Osteoblast (primary cell): ENCODE results near the gene GPRASP2. TPM values are rescaled to one million over a fixed set of nuclear protein-coding genes. Genes with fewer than 3 reads are reported as not detected.

Experiments
- DNase-seq: peaks from one replicate; pipeline ENCODE4 v3.0.0; 2011; ENCODE audit warnings: low spot score, mixed read lengths; ENCODE audit not compliant: insufficient read length; ENCODE audit errors: missing footprints
- H2AFZ ChIP-seq: 2 replicates; pipeline ENCODE4 v1.6.0; 2011; ENCODE audit warnings: mild to moderate bottlenecking, low read length
- H3K27ac ChIP-seq: 2 replicates; pipeline ENCODE4 v1.5.1; 2011; ENCODE audit warnings: mild to moderate bottlenecking, low read depth, low read length, moderate library complexity
- H3K27me3 ChIP-seq: 2 replicates; pipeline ENCODE4 v1.6.0; 2012; ENCODE audit warnings: mild to moderate bottlenecking, control low read depth, inconsistent platforms, low read length, moderate library complexity; ENCODE audit not compliant: insufficient read depth
- H3K36me3 ChIP-seq: 2 replicates; pipeline ENCODE4 v1.5.1; 2011; ENCODE audit warnings: mild to moderate bottlenecking, low read length, control low read depth, moderate library complexity; ENCODE audit not compliant: insufficient read depth
- H3K4me1 ChIP-seq: 2 replicates; pipeline ENCODE4 v1.5.1; 2011; ENCODE audit warnings: mild to moderate bottlenecking, low read length, control low read depth, moderate library complexity; ENCODE audit not compliant: insufficient read depth
- H3K4me2 ChIP-seq: 2 replicates; pipeline ENCODE4 v1.6.0; 2011; ENCODE audit warnings: mild to moderate bottlenecking, low read length; ENCODE audit not compliant: insufficient read depth
- H3K4me3 ChIP-seq: fragments of 200-600 bp; sonication (generic); 3 replicates; pipeline ENCODE4 v1.5.1; 2012; ENCODE audit warnings: mild to moderate bottlenecking, low read length, inconsistent platforms; ENCODE audit not compliant: insufficient read depth
- H3K79me2 ChIP-seq: 2 replicates; pipeline ENCODE4 v1.6.0; 2012; ENCODE audit warnings: mild to moderate bottlenecking, low read length, control low read depth, inconsistent platforms; ENCODE audit not compliant: insufficient read depth
- H3K9me3 ChIP-seq: 2 replicates; pipeline ENCODE4 v1.5.1; 2011; ENCODE audit warnings: low read depth, low read length, control low read depth
- H4K20me1 ChIP-seq: 2 replicates; pipeline ENCODE4 v1.6.0; 2012; ENCODE audit warnings: mild to moderate bottlenecking, low read length, control low read depth; ENCODE audit not compliant: insufficient read depth
- small RNA-seq: library from RNA; depleted of rRNA; stranded (forward); fragments of <200 nt; gene quantifications from one replicate; pipeline ENCODE3, GENCODE V24; 2012
- total RNA-seq: library from RNA; depleted of rRNA; stranded (reverse); fragments of >200 nt; gene quantifications from 2 replicates; pipeline ENCODE4 v1.2.3, GENCODE V29; 2012
- TF ChIP-seq, protein P1 (sequence below): IDR thresholded peaks from 2 replicates; pipeline ENCODE4 v1.5.1; 2011; ENCODE audit warnings: mild to moderate bottlenecking, low read depth, low read length, moderate library complexity; ENCODE audit errors: extremely low read depth

The GPRASP2 gene
- total RNA-seq, 1 donor, result 10.9 TPM

GRCh38 chrX:102767287-102767686 is 55.0 kb downstream of the GPRASP2 start:
- no peak overlapping the region for H3K4me3 ChIP-seq
- no peaks in the 10 kb centered on the region for H4K20me1 ChIP-seq
- peak; percentile 10 for DNase-seq
- H3K27ac ChIP-seq, result no peak overlapping the region
- H3K4me2 ChIP-seq, result no peak overlapping the region
- H2AFZ ChIP-seq, result no peak overlapping the region
- peaks cover 17% of the 10 kb centered on the region for H3K4me1 ChIP-seq
- TF ChIP-seq, protein P1, sequence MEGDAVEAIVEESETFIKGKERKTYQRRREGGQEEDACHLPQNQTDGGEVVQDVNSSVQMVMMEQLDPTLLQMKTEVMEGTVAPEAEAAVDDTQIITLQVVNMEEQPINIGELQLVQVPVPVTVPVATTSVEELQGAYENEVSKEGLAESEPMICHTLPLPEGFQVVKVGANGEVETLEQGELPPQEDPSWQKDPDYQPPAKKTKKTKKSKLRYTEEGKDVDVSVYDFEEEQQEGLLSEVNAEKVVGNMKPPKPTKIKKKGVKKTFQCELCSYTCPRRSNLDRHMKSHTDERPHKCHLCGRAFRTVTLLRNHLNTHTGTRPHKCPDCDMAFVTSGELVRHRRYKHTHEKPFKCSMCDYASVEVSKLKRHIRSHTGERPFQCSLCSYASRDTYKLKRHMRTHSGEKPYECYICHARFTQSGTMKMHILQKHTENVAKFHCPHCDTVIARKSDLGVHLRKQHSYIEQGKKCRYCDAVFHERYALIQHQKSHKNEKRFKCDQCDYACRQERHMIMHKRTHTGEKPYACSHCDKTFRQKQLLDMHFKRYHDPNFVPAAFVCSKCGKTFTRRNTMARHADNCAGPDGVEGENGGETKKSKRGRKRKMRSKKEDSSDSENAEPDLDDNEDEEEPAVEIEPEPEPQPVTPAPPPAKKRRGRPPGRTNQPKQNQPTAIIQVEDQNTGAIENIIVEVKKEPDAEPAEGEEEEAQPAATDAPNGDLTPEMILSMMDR, result no peak
- no peaks in the 10 kb centered on the region for H3K9me3 ChIP-seq
- H3K79me2 ChIP-seq, result peaks cover 22% of the 10 kb centered on the region
- H3K36me3 ChIP-seq, result no peaks in the 10 kb centered on the region
- no peaks in the 10 kb centered on the region for H3K27me3 ChIP-seq

Small RNAs within 50 kb of the gene (small RNA-seq; reads per million reads assigned to genes)
- gene RNU6-589P, result not detected

Other genes starting within 250 kb of the GPRASP2 start
- not detected in 2 replicates for gene TCP11X2, start 240.6 kb upstream of the GPRASP2 start, total RNA-seq
- gene TMSB15A, start 195.7 kb upstream of the GPRASP2 start, total RNA-seq, result 0.29 TPM in 1 of 2 replicates, not detected in the other
- gene ARMCX5, start 112.9 kb upstream of the GPRASP2 start, total RNA-seq, result 19.7 and 21.7 TPM in 2 replicates
- 2.9 and 3.5 TPM in 2 replicates for gene GPRASP1, start 61.0 kb upstream of the GPRASP2 start, total RNA-seq
- 3.2 and 3.3 TPM in 2 replicates for gene GPRASP3, start 8.3 kb downstream of the GPRASP2 start, total RNA-seq
- gene RAB40AL, start 224.8 kb downstream of the GPRASP2 start, total RNA-seq, result 0.72 and 0.88 TPM in 2 replicates